ENCODE results near the gene SPRED2.

SPRED2 gene

GRCh38 chr2:65411056-65411795, 21.2 kb downstream of the SPRED2 start:
- no peak for DNase-seq

GRCh38 chr2:65409045-65409444, 23.4 kb downstream of the SPRED2 start:
- no peak for DNase-seq

DNA sequence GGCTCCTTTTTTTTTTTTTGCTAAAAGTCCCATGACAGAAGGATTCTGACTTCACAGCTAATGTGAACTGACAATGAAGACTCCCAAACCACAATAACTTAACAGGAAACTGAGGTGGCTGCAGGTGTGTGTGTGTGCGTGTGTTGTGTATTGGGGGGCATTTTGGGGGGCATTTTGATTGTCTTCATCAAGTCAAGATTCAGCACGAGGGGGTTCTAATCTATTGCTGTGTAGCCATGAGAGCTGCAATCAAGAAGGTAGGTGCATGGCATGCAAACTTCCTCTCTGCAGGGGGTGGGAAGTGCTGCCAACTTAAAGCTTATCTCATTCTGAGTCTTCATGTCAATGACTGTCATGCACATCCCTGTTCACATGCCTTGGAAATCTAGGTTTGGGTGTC, 25.2 kb downstream of the SPRED2 start:
- DNase-seq: no peak

DNA sequence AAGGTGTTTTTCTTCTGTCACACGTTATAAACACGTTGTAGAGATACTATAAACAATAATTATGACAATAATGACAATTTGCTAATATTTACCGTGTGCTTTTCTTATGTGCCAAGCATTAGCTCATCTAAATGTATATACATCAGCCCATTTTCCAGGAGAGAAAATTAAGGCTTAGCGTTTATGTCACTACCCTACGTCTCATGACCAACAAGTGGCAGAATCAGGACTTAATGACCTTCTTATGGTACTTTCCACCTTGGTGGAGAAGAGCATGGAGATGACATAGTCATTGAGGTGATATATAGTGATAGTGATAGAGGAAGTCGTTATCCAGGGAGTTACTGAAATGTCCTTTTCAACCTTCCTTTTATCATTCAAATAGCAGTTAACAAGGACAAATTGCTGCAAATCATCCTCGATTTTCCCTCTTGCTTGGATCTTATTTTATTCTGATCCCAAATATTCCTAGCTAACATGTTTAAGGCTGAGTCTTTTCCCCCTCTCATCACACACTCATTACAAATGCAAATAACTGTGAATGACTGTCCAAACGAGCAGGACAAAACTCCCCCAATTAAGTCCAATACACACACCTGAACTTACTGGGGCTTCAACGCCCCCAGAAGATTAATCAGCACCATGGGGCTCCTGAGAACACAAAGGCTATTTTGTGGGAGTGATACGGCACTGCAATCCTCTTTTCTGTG, 27.3 kb downstream of the SPRED2 start:
- DNase-seq: no peak

DNA sequence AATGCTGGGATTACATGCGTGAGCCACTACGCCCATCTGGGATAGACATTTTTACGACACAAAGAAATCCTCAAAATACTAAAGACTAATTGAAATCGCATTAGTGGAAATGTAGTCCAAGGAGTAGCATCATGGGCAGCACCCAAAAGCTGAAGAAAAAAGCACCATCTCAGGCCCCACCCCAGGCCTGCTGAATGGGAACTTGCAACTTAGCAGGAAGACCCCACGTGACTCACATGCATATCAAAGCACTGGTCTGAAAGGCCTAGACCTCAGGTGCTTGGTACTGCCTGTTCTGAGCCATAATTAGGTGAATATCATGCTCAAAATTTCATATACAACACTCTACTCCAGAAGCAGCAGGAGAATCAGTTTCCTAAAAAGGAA, 28.9 kb downstream of the SPRED2 start:
- no peak for DNase-seq

DNA sequence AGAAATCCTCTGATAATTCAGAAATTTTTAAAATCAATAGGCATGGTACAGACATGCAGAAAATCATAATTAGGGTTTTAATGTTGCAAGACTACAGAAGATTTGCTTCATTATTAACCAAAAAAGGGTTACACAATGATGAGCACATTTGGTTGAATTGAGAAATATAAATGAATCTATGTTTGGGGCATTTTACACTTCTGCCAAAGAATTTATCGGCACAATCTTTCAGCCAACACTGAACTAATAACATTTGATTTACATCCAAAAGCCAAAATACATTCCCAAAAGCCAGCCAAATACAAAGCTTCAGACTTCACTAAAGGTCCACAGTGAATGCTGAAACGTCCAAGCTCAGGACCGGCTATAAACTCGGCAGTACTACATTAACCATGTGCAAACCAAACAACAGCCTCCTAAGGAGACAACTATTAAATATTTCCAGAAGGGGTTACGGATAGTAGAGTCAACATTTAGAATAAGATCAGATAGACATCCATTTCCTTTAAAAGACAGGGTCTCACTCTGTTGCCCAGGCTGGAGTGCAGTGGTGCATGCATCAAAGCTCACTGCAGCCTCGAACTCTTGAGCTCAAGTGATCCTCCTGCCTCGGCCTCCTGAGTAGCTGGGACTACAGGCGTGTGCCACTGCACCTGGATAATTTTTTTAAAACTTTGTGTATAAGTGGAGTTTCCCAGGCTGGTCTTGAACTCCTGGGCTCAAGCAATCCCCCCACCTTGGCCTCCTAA, 29.4 kb downstream of the SPRED2 start:
- DNase-seq: no peak

DNA sequence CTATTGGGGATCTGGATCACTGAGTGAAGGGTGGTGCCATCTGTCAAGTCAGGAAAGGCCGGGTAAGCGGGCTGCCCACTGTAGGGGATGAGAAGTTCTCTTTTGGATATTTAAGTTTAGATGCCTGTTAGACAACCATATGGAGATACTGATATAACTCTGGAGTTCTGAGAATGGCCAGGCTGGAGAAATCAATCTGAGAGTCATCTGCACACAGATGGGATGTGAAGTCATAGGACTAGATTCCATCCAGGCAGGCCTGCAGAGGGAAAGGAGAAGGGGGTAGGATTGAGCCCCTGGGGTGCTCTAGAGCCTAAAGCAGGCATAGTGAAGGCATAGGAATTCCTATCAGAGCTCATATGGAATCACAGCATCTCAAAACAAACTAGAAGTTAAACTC, 30.1 kb downstream of the SPRED2 start:
- no peak for DNase-seq

DNA sequence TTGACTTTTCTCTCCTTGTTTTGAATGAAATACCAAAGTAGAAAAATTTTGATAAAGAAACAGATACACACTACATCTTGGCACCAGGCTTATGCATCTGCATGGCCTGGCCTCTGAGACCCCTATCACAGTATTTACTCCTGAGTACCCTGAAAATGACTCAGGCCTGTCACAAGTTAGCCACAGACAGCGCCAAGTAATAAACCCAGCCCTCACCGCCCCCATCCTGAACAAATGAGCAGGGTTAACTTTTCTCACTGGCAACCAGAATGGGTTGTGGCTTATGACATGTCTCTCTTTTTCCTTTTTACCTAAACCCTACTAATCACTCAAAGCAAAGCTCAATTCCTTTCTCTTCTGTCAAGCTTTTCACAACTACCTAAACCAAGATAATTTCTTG, 35.3 kb downstream of the SPRED2 start:
- DNase-seq: no peak

DNA sequence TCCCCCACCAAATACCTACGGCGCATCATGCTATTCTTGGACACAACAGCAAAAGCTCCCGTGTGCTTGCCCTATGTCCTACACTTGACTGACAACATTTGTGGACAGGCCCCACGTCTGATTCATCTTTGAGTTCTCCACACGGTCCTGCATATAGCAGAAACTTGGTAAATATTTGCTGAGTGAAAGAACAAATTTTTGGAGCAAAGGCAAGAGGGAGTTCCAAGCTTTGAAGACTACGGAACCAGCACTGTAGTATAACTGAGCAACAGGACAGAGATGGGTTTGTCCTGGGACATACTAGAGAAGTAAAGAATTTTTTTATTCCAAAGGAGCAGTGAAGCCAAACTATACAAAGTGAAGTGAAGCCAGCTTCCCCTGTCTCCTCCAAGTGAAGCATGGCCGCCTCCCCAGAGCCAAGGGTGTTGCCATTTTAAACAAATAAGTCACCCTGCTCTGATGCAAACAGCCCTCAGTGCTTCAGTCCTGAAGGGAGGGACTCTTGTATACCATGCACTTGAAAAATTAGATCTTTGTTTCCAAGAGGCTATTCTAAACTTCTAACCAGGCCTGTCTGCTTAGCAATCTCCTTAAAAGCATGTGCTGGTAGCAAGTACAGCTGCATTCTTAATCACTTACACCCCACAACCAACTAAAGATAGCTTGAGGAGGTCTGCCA, 35.9 kb downstream of the SPRED2 start:
- DNase-seq: no peak

DNA sequence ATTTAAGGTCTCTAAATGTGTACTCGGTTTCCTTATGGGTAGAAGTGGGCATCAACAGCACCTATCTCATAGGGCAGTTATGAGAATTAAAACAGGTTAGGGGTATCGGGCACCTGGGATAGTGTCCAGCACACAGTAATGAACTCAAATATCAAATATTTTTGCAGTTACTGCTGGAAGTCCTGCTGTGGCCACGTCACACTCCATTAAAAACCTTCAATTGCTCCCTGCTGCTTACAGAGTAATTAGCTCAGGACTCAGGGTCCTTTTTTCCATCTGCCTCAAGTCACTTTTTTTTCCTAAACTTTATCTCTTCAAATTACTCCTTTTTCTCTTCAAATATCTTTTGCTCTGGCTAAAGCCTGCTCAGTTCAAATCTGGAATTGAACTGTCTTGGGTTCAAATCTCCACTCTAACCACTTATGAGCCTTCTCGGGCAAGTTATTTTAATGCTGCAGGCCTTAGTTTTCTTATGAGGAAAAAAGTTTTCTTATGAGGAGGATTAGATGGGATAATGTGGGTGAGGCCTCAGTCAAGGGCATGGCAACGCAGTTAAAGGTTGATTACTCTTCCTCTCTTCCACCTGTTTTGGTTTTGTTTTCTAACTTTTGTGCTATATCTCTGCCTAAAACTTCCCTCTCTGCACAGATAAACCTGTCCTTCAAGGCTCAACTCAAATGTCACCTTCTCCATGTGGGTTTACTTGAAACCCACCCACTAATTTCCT, 36.6 kb downstream of the SPRED2 start:
- no peak for DNase-seq

- DNase-seq: no peak
These were observed 38.5 kb downstream of the SPRED2 start for GRCh38 chr2:65393743-65394422.

- no peak for DNase-seq
These were observed 39.4 kb downstream of the SPRED2 start for GRCh38 chr2:65393046-65393445.

- DNase-seq: no peak
These were observed 39.8 kb downstream of the SPRED2 start for GRCh38 chr2:65392609-65393008.

GRCh38 chr2:65390134-65390533, 42.3 kb downstream of the SPRED2 start:
- no peak for DNase-seq

DNA sequence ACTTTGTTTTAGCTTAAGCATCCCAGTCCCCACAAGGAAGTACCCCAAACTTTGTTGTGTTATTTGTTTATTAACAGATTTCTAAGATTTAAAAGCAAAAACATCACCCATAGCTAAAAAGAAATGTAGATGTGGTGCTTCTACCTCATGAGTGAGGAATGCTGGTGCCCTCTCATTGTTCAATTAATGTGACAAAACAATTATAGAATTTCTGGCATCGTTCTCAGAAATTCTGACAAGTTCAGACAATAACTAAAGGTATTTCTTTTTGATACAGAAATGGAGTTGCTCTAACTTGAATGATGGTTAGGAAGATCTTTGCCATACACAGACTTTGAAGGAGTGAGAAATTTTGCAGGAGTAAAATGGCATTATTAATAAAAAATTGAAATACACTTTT, 42.9 kb downstream of the SPRED2 start:
- DNase-seq: no peak

- no peak for DNase-seq
These were observed 43.6 kb downstream of the SPRED2 start for GRCh38 chr2:65388596-65389390.

- DNase-seq: no peak
These were observed 44.3 kb downstream of the SPRED2 start for GRCh38 chr2:65388051-65388531.

- no peak for DNase-seq
These were observed 45.4 kb downstream of the SPRED2 start for GRCh38 chr2:65386989-65387388.

DNA sequence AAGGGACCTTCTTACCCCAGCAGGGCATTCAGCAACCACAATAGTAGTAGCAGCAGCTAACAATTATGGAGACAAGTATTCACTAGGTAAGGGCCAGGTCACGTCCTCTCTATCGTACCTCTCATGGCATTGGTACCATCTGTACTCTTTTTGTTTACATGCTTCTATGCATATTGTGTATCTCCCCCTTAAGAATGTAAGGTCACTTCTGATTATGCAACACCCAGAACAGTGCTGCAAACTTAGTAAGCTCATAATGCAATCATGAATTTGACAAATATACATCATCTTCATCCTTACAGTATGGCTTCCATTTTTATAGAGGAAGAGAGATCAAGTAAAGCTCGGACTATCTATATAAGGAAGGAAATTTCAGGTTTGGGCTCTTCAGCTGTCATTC, 46.1 kb downstream of the SPRED2 start:
- no peak for DNase-seq

DNA sequence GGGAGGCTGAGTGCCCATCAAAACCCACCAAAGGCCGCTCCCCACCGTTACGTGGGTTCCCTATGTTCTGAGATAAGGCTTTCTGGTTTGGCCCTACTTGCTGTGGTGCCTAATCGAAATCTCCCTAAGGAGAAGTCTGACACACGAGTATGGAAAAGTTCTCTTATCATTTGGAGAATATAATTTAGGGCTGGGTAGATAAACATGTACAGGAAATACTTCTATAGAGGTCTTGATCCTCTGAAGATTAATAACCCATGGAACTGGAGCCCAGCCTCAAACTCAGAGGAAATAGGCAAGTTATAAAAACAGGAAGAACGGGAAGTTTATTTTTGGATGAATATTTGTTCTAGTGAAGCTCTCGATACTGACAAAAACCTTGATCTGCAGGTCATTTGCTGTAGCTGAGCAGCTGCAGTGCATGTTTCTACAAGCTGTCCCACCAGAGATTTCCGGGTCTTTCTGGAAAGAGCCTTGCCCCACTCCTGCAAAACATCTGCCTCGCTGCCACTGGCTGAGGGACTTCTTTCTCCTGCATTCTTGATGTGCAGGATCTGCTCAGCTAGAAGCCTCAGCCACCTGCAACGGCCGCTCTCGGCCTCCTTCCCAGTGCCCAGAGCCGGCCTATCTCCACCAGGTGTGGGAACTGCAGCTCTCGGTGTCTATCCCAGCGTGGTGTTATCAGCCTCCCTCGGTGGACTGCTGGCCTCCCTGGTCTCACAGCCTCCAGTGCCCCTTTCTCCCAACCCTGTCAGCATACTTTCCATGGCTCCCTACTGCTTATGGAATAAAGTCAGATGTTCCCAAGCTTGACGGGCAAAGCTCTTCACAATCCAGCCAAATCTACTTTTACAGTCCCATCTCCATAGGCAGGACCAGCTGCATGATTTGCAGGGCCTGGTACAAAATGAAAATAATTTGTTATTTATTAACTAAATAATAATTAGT, 48.6 kb downstream of the SPRED2 start:
- DNase-seq: no peak

Measured in SHP77 (cell line).